GM10266 (cell line): ENCODE results near the gene ATRNL1.

Source experiments
- DNase-seq: peaks from one replicate; pipeline ENCODE4 v3.0.0; 2012; ENCODE audit errors: extremely low spot score
- TF ChIP-seq, protein P1 (sequence below): IDR thresholded peaks from 2 replicates; pipeline ENCODE4 v1.5.1; 2012; ENCODE audit warnings: mild to moderate bottlenecking, low read depth; ENCODE audit not compliant: control insufficient read depth, insufficient read depth; ENCODE audit errors: missing control alignments

ATRNL1 gene

DNA sequence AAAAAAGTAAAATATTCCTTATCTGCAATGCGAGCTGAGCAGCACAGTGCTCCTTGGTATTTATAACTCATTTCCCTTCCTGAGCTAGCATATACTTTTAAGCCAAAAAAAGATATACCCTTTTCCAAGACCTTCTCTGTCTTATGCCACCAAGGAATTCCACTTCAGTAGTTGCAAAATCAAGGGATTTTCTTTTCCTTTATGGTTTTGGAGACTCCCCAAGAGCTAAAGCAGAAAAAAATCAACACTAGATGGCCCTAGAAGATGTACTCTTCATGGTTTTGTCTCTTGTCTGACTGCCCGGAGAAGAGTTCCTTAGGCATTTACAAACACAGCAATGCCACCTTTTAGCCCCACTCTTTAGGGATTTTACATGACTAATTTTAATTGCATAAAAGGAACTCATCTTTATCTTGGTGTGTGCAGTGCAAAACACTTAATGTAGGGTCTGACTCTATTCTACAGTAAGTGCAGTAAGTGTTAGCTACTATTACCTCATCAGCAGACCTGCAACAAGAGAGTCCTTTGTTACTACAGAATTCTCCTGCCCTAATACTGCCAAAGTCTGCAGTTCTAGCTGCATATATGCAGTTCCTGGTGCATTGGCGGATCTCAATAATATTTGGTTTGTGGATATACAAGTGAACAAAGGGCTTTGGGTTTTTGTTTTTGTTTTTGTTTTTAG is 736.5 kb downstream of the ATRNL1 start:
- DNase-seq, result no peak
- TF ChIP-seq, protein P1, sequence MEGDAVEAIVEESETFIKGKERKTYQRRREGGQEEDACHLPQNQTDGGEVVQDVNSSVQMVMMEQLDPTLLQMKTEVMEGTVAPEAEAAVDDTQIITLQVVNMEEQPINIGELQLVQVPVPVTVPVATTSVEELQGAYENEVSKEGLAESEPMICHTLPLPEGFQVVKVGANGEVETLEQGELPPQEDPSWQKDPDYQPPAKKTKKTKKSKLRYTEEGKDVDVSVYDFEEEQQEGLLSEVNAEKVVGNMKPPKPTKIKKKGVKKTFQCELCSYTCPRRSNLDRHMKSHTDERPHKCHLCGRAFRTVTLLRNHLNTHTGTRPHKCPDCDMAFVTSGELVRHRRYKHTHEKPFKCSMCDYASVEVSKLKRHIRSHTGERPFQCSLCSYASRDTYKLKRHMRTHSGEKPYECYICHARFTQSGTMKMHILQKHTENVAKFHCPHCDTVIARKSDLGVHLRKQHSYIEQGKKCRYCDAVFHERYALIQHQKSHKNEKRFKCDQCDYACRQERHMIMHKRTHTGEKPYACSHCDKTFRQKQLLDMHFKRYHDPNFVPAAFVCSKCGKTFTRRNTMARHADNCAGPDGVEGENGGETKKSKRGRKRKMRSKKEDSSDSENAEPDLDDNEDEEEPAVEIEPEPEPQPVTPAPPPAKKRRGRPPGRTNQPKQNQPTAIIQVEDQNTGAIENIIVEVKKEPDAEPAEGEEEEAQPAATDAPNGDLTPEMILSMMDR, result no peak

DNA sequence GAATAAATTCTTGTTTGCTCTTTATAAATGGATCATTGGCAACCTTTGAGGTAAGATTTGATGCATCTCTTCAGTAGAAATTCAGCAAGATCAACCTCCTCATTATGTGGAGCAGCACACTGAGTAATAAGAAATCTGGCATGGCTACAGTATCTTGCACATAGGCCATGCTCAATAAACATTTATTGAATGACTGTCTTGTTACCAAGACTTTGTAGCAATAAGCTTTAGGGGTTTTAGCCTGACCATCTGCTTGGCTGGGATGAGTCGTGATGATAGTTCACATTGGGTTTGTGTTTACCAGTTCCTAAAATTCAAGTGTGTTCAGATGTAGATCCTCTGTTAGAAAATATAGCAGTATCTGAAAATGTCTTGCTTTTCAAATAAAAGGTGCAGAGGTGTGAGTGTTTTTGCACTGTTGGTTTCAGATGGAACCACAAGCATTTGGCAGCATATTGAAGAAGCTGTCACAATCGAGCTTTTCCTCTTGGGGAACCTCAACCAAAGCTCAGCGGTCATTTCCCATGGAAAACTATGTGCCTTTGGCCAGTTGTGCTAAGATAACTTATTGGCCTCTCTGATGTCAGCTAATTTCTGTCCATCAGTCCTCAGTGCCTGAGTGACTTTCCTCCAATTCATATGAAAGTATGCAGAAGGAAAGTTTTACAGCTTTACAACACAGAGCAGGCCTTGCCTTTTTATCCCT is 737.3 kb downstream of the ATRNL1 start:
- TF ChIP-seq, protein P1, result no peak
- DNase-seq, result no peak

DNA sequence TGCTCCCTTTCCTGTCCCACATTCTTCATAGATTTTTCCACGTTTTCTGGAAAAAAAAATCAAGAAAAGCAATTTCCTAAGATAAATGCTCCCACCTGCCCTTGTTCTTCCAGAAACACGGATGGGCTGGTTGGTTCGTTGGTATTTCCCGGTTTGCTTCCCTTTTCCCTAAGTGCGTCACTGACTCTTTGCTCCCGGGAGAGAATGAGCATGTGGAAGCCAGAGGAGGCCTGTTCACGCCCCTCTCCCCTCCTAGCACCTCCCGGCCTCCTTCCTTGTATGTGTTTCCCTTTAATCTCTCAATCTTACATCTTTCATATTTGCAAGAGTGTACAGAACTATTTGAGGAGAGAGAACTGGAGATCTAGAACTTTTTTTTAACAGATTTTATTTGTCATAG is 737.9 kb downstream of the ATRNL1 start:
- DNase-seq, result no peak
- TF ChIP-seq, protein P1, result no peak

DNA sequence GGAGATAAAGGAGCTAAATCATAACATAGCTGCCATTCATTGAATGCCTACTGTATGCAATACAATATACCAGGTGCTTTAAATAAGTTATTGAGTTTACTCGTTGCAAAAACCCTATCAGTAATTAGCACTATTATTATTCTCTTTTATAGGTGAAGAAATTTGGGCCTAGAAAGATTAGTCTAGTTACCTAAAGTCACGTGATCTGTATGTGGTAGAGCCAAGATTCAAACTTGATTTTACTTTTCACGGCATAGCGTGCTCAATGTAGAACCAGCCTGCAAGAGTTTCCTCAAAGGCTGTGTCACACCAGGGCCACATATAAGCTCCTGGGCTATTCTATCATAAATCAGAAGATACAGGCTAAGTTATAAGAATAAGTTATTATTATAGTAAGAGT is 740.0 kb downstream of the ATRNL1 start:
- TF ChIP-seq, protein P1, result no peak
- DNase-seq, result no peak

DNA sequence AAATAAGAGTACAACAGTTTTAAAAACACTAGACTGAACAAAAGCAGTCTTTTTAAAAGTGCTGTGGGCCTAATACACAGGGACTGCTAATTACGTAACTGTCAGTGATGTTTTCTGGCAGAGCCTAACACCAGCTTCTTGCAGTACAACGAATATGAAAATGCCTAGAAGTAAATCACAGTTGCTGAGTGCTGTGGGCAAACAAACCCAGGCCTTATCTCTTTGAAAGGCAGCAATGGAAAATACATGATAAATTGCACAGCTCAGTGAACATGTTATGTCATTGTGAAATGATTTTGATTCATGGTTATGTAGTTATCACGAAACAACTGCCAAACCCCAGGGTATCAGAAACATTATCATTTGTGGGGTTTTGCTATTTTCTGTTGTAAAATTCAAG is 751.4 kb downstream of the ATRNL1 start:
- DNase-seq, result no peak
- TF ChIP-seq, protein P1, result no peak

DNA sequence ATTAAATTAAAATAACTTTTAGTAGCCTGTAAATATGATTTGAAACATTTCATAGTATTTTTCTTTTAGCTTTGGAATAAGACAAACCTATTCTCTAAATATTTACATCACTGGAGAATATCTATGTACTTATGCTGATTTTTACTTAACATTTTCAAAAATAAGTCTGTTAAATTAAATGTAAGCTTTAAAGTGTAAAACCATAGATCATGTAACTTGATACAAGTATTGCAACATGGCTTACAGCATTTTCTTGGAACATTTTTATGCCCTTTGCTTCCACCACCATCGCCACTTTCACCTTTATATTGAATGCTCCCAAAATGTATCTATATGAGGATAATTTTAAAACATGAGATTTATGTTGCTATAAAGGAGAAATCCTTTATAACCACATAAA is 752.8 kb downstream of the ATRNL1 start:
- no peak for DNase-seq

More for the DNA sequence above, 752.8 kb downstream of the ATRNL1 start:
- TF ChIP-seq, protein P1, result no peak
